ENCODE measurements around the gene TTN. TPM values are rescaled to one million over a fixed set of nuclear protein-coding genes. Genes with fewer than 3 reads are reported as not detected.
A peak's percentile ranks its signal among the peaks of the same experiment; 100 is the strongest.

The TTN gene
- total RNA-seq, 2 donors from 2014 or later: 16.1 to 26.4 TPM

DNA sequence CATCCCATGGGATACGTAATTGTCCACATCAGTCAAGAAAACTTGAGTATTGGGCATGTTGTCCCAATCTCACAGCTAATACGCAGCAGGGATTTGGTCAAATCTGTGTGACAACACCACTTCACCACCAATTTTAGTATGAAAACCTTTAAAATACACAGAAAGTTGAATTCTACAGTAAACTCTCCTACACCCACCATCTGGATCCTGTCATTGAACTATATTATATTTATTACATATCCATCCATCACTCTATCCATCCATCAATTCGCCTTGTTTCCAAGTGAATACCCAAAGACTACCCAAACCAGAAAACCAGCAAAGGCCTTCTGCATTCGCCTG lies 328.0 kb downstream of the TTN start:
- Mint-ChIP-seq H3K27me3 (no peaks in the 10 kb centered on the region), H3K4me1 (peaks cover 33% of the 10 kb centered on the region), H3K27ac (peak overlapping the region; percentile 99), H3K4me3 (peak overlapping the region; percentile 99), H3K36me3 (ENCODE audit: low read depth) (peaks cover 2% of the 10 kb centered on the region)
- ATAC-seq (no peak), DNase-seq (no peak)
- no peaks in the 10 kb centered on the region for H3K9me3 ChIP-seq (ENCODE audit: control insufficient read depth, low read length, poor library complexity, severe bottlenecking)

- Mint-ChIP-seq H3K4me3 (peak within 1 kb of the TSS; percentile 99), H3K4me1 (peaks cover 32% of the 10 kb centered on the region), H3K27me3 (no peaks in the 10 kb centered on the region), H3K36me3 (ENCODE audit: low read depth) (peaks cover 2% of the 10 kb centered on the region), H3K27ac (peak within 1 kb of the TSS; percentile 99)
- peak; percentile 75 to 87 (median 82) for DNase-seq
- peak; percentile 82 for ATAC-seq
- no peaks in the 10 kb centered on the region for H3K9me3 ChIP-seq (ENCODE audit: control insufficient read depth, low read length, poor library complexity, severe bottlenecking)
Measured at GRCh38 chr2:178478439-178479274, 328.6 kb downstream of the TTN start, which contains the start of gene FKBP7. TSS of gene FKBP7 (minus strand) at chr2:178478600. CDS start at chr2:178478499, 101 bp downstream.

- Mint-ChIP-seq H3K27me3 (no peaks in the 10 kb centered on the region), H3K4me1 (peaks cover 32% of the 10 kb centered on the region), H3K4me3 (peak overlapping the region; percentile 99), H3K27ac (peak overlapping the region; percentile 99), H3K36me3 (ENCODE audit: low read depth) (peaks cover 2% of the 10 kb centered on the region)
- no peaks in the 10 kb centered on the region for H3K9me3 ChIP-seq (ENCODE audit: control insufficient read depth, low read length, poor library complexity, severe bottlenecking)
- DNase-seq (no peak), ATAC-seq (no peak)
Measured at GRCh38 chr2:178478130-178478438, 329.1 kb downstream of the TTN start.

DNA sequence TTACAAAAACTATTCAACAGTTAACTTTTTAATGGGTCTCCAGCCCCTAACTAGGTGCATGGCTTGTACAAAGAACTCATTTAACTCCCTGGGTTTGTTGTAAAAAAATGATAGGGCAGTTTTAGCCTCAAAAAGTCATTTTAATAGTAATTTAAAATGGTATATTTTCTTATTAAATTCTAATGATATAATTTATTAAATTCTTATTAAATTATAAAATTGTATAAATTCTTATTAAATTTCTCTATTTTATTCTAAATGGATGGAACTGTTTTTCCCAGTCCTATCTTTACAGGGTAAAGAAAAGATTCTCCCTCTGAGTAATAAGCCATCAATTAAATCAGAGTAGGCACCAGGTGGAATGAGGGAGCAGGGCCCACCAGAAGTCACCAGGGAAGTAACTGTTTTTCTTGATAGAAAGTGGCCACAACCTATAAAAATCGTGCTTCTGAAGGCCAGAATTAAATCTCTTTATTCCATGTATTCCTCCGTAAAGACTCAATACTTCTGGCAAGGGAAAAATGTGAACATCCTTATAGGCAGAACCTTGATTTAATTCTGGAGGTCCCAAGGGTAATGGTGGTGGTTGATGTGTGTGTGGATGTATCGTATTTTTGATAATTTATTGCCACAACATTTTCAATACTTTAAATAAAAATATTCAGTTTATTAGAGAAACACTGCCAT lies 329.6 kb downstream of the TTN start:
- H3K9me3 ChIP-seq (ENCODE audit: control insufficient read depth, low read length, poor library complexity, severe bottlenecking): no peaks in the 10 kb centered on the region
- Mint-ChIP-seq H3K27ac (peak overlapping the region; percentile 99), H3K4me1 (peaks cover 28% of the 10 kb centered on the region), H3K4me3 (peak overlapping the region; percentile 99), H3K27me3 (no peaks in the 10 kb centered on the region), H3K36me3 (ENCODE audit: low read depth) (peaks cover 2% of the 10 kb centered on the region)
- DNase-seq (no peak), ATAC-seq (no peak)

- no peaks in the 10 kb centered on the region for H3K27me3 Mint-ChIP-seq
- no peak overlapping the region for H3K27ac Mint-ChIP-seq
- H3K4me1 Mint-ChIP-seq: peaks cover 20% of the 10 kb centered on the region
- peaks cover 2% of the 10 kb centered on the region for H3K36me3 Mint-ChIP-seq (ENCODE audit: low read depth)
- H3K4me3 Mint-ChIP-seq: no peak overlapping the region
- DNase-seq: no peak
- H3K9me3 ChIP-seq (ENCODE audit: control insufficient read depth, low read length, poor library complexity, severe bottlenecking): no peaks in the 10 kb centered on the region
- ATAC-seq: no peak
Measured at GRCh38 chr2:178476477-178476876, 330.7 kb downstream of the TTN start.

Other genes with a start within 250 kb of the TTN start
- 10 to 100 TPM; 18.2 to 22.8 TPM for gene CCDC141, start 242.7 kb upstream of the TTN start, total RNA-seq

All from T-helper 17 cell (primary cell).